ENCODE measurements around the gene ATP10B.

GRCh38 chr5:160720822-160721221, 131.2 kb downstream of the ATP10B start:
- no peak for TF ChIP-seq CTCF (IDR thresholded peaks at IDR 0.05; ENCODE audit: poor library complexity)
- TF ChIP-seq EZH2 (IDR thresholded peaks at IDR 0.05; ENCODE audit: borderline replicate concordance), result no peak
- TF ChIP-seq EZH2phosphoT487 (IDR thresholded peaks at IDR 0.05; ENCODE audit: low read depth, severe bottlenecking, unreplicated experiment), result no peak

Data from hepatocyte (in vitro differentiated cells).